SHP77 treated with DMSO at 0.1 percent for 48 hours (cell line): ENCODE data around the gene DENND2C.

ENCODE experiments used
- DNase-seq: peaks from one replicate; lab custom pipeline; 2025; lab: John Stamatoyannopoulos, UW

The DENND2C gene

DNA sequence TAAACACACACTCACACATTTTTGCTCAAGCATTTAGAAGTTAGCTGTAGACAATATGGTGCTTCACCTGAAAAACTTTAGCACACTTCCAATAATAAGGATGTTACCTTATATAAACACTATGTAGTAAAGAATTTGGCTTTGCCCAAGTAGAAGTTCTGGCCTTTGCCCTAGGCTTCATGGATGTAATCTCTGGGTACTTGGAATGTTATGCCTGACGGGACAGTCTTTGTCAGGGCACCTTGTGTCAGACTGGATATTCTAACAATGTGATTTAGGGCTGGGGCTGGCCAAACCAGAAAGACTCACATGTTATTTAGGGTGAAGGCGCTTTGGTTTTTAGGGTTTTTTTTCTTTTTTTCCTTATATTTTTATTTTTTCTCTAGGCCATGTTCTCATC, 124.1 kb downstream of the DENND2C start:
- DNase-seq = no peak

DNA sequence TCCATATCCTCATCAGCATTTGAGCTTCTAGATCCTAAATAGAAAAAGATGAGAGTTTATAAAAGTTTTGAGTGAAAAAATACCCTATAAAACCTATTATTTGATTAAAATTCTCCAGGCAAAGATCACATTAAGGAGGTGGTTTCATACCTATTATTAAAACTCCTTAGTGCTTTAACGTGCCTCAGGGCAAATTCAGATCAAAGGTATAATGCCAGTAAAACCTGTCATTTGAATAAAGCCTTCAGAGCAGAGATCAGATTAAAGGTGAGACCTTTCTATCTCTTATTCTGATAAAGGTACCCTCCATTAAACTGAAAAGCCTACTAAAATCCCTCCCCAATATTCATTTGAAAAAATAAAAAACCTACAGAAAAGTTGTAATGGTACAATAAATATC, 124.5 kb downstream of the DENND2C start:
- no peak for DNase-seq

DNA sequence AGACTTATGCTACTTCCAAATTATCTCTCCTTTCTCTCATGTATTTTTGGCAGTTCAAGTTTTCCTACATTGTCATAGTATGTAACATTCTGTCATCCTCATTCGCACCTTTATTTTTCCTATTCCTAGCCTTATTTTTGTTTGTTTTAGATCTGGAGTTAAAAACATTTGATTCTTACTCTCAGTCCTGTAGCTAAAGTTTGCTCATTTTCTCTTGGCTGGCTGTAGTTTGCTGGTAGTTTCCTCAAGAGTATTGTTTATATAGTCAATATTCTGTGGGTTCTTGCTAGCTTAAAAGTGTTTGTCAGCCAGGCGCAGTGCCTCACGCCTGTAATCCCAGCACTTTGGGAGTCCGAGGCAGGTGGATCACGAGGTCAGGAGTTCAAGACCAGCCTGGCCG, 129.0 kb downstream of the DENND2C start:
- no peak for DNase-seq

DNA sequence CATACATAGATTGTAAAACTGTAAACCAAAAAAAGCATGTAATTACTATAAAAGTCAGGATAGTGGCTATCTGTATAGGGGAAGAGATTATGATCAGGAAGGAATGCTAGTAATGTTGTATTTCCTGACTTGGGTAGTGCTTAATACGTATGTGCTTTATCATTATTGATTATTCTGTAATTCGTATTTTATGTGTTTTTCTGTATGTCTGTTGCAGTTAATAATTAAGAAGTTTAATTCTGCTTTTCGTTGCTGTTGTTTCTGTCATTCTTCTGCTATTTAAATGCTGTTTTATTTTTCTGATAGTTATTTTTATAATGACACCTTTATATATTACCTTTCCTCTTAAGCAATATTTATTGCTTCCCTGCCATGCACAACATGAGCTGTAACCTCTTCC, 129.6 kb downstream of the DENND2C start:
- no peak for DNase-seq

DNA sequence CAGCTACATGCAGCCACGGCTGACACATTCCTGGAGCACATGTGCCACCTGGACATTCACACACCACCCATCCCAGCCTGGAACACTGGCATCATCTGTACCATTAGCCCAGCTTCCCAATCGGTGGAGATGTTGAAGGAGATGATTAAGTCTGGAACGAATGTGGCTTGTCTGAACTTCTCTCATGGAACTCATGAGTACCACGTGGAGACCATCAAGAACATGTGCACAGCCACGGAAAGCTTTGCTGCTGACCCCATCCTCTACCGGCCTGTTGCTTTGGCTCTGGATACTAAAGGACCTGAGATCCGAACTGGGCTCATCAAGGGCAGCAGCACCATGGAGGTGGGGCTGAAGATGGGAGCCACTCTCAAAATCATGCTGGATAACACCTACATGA, 133.8 kb downstream of the DENND2C start:
- DNase-seq = no peak

DNA sequence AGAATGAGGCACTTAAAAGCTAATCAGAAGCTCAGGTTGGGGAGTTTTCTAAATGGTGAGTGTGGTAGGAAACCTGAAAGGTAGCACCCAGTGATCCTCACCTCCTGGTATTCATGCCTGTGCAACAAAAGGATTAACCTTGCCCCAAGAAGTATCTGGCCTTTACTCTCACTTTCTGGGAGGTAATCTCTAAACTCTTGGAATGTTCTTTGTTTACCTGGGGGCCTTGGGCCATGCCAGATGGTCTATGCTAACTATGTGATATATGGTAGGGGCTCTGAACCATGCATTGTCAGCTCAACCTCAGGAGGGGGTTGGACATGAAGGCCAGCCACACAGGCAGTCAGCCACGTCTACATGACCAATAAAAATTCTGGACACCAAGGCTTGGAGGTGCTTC, 134.4 kb downstream of the DENND2C start:
- DNase-seq = no peak
